Activated T-helper 1 cell treated with Interleukin-2 at 50 U/mL for 16 hours (primary cell): ENCODE measurements around the gene MRPS7.

Experiments
- DNase-seq: peaks from one replicate; pipeline ENCODE4 v3.0.0-alpha.2; 2020; ENCODE audit warnings: low read depth

Gene MRPS7

DNA sequence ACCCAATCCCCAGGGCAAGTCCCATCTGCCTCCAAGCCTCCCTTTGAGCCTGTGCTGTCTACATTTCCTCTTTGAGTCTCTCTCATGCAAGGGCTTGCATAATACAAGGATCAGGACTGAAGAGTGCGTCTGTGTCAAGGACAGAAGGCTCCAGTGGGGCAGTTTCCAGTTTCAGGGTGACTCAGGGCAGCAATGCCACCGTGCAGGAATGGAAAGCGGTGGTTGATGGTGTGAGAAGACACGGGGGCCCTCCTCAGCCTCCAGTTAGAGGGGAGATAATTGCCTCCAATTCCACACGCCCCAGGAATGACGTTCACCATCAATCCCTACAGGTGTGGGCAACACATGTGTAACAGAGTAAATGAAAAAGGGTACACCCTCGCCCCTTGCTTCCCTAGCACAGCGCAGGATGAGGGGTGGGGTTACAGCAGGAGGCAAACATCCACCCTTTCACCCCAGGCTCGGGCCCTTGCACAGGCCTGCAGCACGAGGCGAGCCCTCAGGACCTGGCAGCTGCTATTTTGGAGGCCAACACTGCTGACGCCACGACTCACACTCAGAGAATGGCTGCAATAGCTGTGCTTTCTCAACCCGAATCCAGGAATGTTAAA lies 52.4 kb downstream of the MRPS7 start:
- no peak for DNase-seq

DNA sequence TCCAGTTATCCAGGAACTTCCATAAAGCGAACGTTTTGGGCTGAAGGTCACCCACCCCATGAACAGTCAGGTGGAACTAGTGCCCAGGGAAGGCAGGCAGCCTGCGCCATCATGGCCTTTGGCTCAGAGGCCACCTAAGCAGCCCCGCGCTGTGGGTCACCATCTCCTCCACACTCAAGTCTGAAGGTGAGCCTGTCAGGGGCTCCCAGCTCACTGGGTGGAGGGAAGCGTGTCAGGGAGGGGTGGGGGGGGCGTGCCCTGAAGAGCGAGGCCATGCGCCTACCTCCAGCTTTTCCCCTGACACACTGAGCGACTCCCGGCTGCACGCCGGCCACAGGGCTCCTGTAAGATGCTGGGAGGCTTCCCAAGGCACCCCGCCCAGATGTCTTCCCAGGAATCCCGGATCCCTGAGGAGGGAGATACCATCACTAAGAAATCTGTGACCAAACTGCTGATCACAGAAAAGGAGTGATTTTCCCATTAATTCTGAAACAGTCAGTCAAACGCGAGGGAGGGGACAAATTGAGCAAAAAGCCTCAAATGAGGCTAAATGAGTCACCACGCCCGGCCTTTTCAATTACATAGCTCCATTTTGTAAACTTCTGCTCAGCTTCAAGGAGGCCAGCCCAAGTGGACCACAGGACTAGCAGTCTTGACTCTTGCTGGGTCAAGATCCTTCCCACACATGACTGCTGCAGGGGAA lies 54.0 kb downstream of the MRPS7 start:
- no peak for DNase-seq
